Keratinocyte (primary cell): Measurements from ENCODE around the gene AKR1E2. TPM values are rescaled to one million over a fixed set of nuclear protein-coding genes. Genes with fewer than 3 reads are reported as not detected.

Source experiments
- DNase-seq: peaks from one replicate; pipeline ENCODE4 v3.0.0-alpha.2; 2011; ENCODE audit warnings: low read depth, missing footprints, low spot score
- FAIRE-seq: peaks from 2 replicates; lab custom pipeline; 2011; peaks lifted over from hg19 to GRCh38; lab: Jason Lieb, UNC
- H2AFZ ChIP-seq: 2 replicates; pipeline ENCODE4 v1.6.0; 2012; ENCODE audit warnings: low read length, control low read depth, inconsistent platforms; ENCODE audit not compliant: control insufficient read depth
- H3K27ac ChIP-seq: 2 replicates; pipeline ENCODE4 v1.5.1; 2011; ENCODE audit warnings: low read length; ENCODE audit not compliant: control insufficient read depth, insufficient read depth
- H3K27me3 ChIP-seq: 3 replicates; pipeline ENCODE4 v1.6.0; 2011; ENCODE audit warnings: low read length; ENCODE audit not compliant: control insufficient read depth, insufficient read depth; ENCODE audit errors: extremely low read depth
- H3K36me3 ChIP-seq, 2 experiments: 2 replicates in 1 of 2; 3 replicates in 1 of 2; pipeline ENCODE4 v1.5.1; 2011; ENCODE audit warnings: low read length in 2 of 2, mild to moderate bottlenecking in 1 of 2; ENCODE audit not compliant: control insufficient read depth in 2 of 2, insufficient read depth in 2 of 2; ENCODE audit errors: extremely low read depth in 1 of 2
- H3K4me1 ChIP-seq: 3 replicates; pipeline ENCODE4 v1.5.1; 2011; ENCODE audit warnings: low read length; ENCODE audit not compliant: control insufficient read depth, insufficient read depth; ENCODE audit errors: extremely low read depth
- H3K4me2 ChIP-seq: 3 replicates; pipeline ENCODE4 v1.6.0; 2011; ENCODE audit warnings: low read depth, low read length; ENCODE audit not compliant: control insufficient read depth, insufficient read depth; ENCODE audit errors: extremely low read depth
- H3K4me3 ChIP-seq, 3 experiments: fragments of 200-600 bp in 1 of 3; sonication (generic) in 1 of 3; 2 replicates in 2 of 3; 3 replicates in 1 of 3; pipeline ENCODE4 v1.5.1; 2011 to 2016; ENCODE audit warnings: low read length in 3 of 3, mild to moderate bottlenecking in 3 of 3, control low read depth in 2 of 3, inconsistent platforms in 1 of 3, low read depth in 1 of 3, mixed read lengths in 1 of 3, mixed run types in 1 of 3, moderate library complexity in 1 of 3; ENCODE audit not compliant: control insufficient read depth in 2 of 3, insufficient read depth in 2 of 3; ENCODE audit errors: extremely low read depth in 1 of 3
- H3K79me2 ChIP-seq: 2 replicates; pipeline ENCODE4 v1.6.0; 2012; ENCODE audit warnings: low read length; ENCODE audit not compliant: control insufficient read depth, insufficient read depth
- H3K9ac ChIP-seq: 3 replicates; pipeline ENCODE4 v1.6.0; 2011; ENCODE audit warnings: low read length; ENCODE audit not compliant: control insufficient read depth, insufficient read depth; ENCODE audit errors: extremely low read depth
- H3K9me1 ChIP-seq: 3 replicates; pipeline ENCODE4 v1.6.0; 2011; ENCODE audit warnings: low read length; ENCODE audit not compliant: control insufficient read depth, insufficient read depth; ENCODE audit errors: extremely low read depth
- H3K9me3 ChIP-seq: 2 replicates; pipeline ENCODE4 v1.5.1; 2012; ENCODE audit warnings: low read depth, low read length; ENCODE audit not compliant: control insufficient read depth
- H4K20me1 ChIP-seq: 3 replicates; pipeline ENCODE4 v1.6.0; 2011; ENCODE audit warnings: low read length; ENCODE audit not compliant: control insufficient read depth, insufficient read depth; ENCODE audit errors: extremely low read depth
- CTCF ChIP-seq, 3 experiments: IDR thresholded peaks in 1 of 3; conservative IDR thresholded peaks in 1 of 3; optimal IDR thresholded peaks in 1 of 3; 2 replicates in 2 of 3; 3 replicates in 1 of 3; pipeline versions ENCODE3 to v1.5.1; 2011; ENCODE audit warnings: low read length in 3 of 3, mild to moderate bottlenecking in 3 of 3, moderate library complexity in 2 of 3, control low read depth in 1 of 3, inconsistent platforms in 1 of 3; ENCODE audit not compliant: insufficient read depth in 2 of 3; ENCODE audit errors: extremely low read depth in 1 of 3
- EZH2 ChIP-seq: IDR thresholded peaks from one replicate; pipeline ENCODE4 v1.6.1; 2012; ENCODE audit warnings: inconsistent platforms, mild to moderate bottlenecking, low read length, moderate library complexity
- dilution Hi-C: fragments of 300-500 bp; cut with MboI; formaldehyde crosslinking; loops from one replicate; pipeline ENCODE4 v1.7.0; 2020; ENCODE audit warnings: low sequenced_read_pairs; ENCODE audit not compliant: extremely low pct_ligation_motif_present
- polyA plus RNA-seq, 5 experiments: library from polyadenylated mRNA; depleted of rRNA in 3 of 5; stranded (reverse) in 3 of 5; stranded (forward) in 1 of 5; unstranded in 1 of 5; fragments of >200 nt; gene quantifications; 1 replicate in 1 of 5; 2 replicates in 3 of 5; 3 replicates in 1 of 5; pipeline versions ENCODE4 v1.2.1 to v1.2.3, GENCODE V29; 2011 to 2012; ENCODE audit warnings: missing spikeins in 2 of 5, low read depth in 1 of 5, low replicate concordance in 1 of 5

Gene AKR1E2
- polyA plus RNA-seq, 1 donor (not counting 4 experiments of a cell fraction or from before 2014, with no cell fraction given): 1.9 TPM

GRCh38 chr10:4889959-4890358, 64.0 kb downstream of the AKR1E2 start:
- Histone ChIP-seq H3K27me3 (no peaks in the 10 kb centered on the region), H3K4me2 (no peak overlapping the region), H4K20me1 (no peaks in the 10 kb centered on the region), H2AFZ (no peak overlapping the region), H3K36me3 (no peaks in the 10 kb centered on the region), H3K4me1 (no peaks in the 10 kb centered on the region), H3K9ac (no peak overlapping the region), H3K79me2 (no peaks in the 10 kb centered on the region), H3K9me3 (no peaks in the 10 kb centered on the region), H3K9me1 (no peaks in the 10 kb centered on the region), H3K4me3 (no peak overlapping the region), H3K27ac (no peak overlapping the region)
- dilution Hi-C loops: no loop called here
- DNase-seq: no peak
- TF ChIP-seq EZH2: no peak
- no peak for TF ChIP-seq CTCF (optimal IDR thresholded peaks at IDR 0.05 in 1 of 3, IDR thresholded peaks at IDR 0.05 in 1 of 3, conservative IDR thresholded peaks at IDR 0.05 in 1 of 3; ENCODE audit: extremely low read depth in 1 of 3, insufficient read depth in 2 of 3, low read length in 3 of 3)
- FAIRE-seq: no peak

- Histone ChIP-seq H3K9ac (no peak overlapping the region), H3K4me2 (no peak overlapping the region), H3K9me3 (no peaks in the 10 kb centered on the region), H3K27me3 (no peaks in the 10 kb centered on the region), H3K4me1 (no peaks in the 10 kb centered on the region), H3K79me2 (no peaks in the 10 kb centered on the region), H2AFZ (no peak overlapping the region), H3K27ac (no peak overlapping the region), H3K36me3 (no peaks in the 10 kb centered on the region), H3K4me3 (no peak overlapping the region), H4K20me1 (no peaks in the 10 kb centered on the region), H3K9me1 (no peaks in the 10 kb centered on the region)
- FAIRE-seq (no peak), DNase-seq (no peak)
- dilution Hi-C loops: no loop called here
- no peak for TF ChIP-seq CTCF (optimal IDR thresholded peaks at IDR 0.05 in 1 of 3, IDR thresholded peaks at IDR 0.05 in 1 of 3, conservative IDR thresholded peaks at IDR 0.05 in 1 of 3; ENCODE audit: extremely low read depth in 1 of 3, insufficient read depth in 2 of 3, low read length in 3 of 3)
- no peak for TF ChIP-seq EZH2
These were observed 66.7 kb downstream of the AKR1E2 start for GRCh38 chr10:4892681-4893080.
